HG02973 (cell line): ENCODE results near the gene KCNJ18.
"Not testable (repeated sequence)": the region's sequence is repeated elsewhere in the genome, so short reads cannot be mapped to it uniquely, and the experiment has no call there.

Experiments used
- ATAC-seq: cut with Tn5 transposase; IDR thresholded peaks from one replicate; pipeline ENCODE4 v1.9.1; 2021; ENCODE audit warnings: moderate library complexity; ENCODE audit not compliant: unreplicated experiment

KCNJ18 gene

GRCh38 chr17:21720566-21720965, 28.2 kb downstream of the KCNJ18 start:
- not testable (repeated sequence) for ATAC-seq

GRCh38 chr17:21722268-21722667, 29.9 kb downstream of the KCNJ18 start:
- ATAC-seq = not testable (repeated sequence)

DNA sequence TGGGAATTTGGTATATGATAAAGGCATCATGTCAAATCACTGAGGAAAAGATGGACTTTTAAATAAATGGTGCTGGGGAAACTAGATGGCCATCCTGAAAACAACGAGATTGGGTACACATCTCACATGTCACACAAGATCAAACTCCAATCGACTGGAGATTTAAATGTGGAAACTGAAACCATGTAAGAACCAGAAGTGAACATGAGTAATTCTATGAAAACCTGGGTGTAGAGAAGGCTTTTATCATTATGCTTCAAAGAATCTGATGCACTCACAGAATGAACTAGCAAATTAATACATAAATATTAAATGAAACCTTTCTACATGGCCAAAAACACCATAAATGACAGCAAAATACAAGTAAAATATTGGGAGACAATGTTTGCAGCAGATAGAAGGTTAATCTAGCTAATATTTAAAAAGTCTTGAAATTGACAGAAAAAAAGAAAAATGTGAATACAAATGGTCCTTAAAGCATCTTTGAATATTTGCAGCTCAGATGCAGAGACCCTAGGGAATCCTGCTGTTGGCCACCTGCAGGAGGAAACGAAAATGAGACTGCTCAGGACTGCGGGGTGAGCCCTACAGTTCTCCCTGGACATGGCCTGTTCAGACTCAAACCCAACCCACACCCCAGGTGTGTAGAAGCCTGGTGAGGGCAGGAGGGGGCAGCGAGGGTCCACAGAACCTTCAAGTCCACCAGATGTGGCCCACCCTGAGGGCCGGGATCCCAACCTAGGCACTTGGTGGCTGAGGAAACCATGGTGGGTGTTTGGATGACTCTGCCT, 32.1 kb downstream of the KCNJ18 start:
- not testable (repeated sequence) for ATAC-seq

DNA sequence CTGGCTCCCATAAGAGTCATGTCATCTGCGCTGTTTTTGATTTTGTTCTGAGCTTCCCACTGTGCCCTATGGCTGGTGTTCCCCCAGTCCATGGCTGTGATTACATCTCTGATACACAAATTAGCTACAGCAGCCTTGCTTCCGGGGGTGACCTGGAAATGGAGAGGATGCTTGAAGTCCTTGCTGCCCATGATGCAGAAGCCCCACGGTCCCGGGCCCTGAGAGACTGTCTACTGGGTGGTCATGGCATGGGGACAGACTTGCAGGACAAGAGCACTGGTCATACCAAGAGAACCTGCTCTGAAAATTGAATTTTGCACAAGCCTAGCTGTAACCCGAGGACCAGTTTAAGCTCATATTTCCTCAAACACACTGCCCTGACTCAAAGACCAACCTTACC, 38.8 kb downstream of the KCNJ18 start:
- ATAC-seq = not testable (repeated sequence)

DNA sequence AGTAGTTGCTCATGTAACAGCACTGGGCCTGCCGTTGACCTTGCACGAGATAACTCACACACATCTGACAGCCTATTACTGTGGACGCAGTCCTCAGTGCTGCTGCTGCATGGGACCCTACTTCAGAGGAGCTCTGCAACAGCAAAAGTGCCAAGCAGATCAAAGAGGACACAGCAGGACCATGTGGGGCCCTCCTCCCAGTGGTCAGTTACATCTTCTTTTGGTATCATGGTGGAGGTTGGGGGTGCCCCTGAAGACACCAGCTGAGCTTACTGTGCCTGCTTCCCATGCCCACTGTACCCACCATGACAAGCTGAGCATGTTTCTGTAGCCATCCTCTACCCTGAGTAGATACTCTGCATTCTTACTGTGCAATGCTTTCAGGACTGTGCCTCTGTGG, 41.6 kb downstream of the KCNJ18 start:
- ATAC-seq = not testable (repeated sequence)

- ATAC-seq = not testable (repeated sequence)
Observed at GRCh38 chr17:21735814-21736213, 43.5 kb downstream of the KCNJ18 start.

DNA sequence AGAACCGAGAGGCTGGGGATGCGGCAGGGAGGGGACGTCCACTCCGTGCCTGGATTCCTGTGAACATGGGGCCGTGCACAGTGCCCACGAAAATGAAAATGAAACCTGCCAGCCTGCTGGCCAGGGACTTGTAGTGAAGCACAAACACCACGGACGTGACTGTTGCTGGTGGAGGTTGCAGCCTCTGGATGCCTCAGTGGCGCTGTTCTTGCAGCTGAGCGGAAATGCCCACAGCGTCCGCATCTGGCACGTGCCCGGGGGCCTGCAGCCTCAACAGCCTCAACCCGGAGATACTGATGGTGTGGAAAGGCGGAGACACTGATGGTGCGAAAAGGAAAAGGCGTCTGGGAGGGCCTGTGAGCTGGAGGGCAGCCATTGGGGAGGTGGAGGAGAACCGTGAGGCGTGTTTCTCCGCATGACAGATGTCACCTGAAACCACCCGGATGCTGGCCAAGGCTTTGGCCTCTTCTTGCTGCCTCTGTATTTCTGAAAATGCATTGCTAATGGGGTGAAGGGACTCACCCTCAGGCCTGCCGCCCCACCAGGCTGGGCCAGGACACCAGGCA, 44.8 kb downstream of the KCNJ18 start:
- ATAC-seq = not testable (repeated sequence)

GRCh38 chr17:21738241-21738640, 45.9 kb downstream of the KCNJ18 start:
- not testable (repeated sequence) for ATAC-seq

DNA sequence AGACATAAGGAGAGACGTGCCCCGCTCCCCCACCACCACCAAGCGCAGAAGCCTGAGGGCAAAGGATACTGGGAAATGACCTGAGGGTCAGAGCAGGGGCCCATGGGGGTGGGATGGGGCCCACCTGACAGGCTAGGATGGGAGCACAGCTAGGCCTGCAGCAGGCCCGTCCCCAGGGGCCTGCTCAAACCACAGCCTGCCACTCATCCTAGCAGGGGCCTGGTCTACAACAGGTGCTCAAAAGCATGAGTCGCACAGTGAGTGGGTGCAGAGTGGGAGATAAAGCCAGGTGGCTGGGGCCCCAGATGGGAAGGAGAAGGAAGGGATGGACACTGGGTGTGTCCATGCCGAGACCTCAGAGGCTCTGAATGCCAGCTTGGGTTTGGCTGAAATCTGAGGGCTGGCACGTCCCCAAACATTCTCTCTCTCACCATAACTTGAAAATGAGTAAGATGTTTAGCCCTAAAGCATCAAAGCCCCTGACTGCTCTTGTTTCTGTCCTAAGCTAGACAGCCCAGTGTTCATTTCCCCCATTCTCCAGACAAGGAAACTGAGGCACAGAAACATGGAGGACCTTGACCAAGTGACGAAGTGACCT, 46.7 kb downstream of the KCNJ18 start:
- not testable (repeated sequence) for ATAC-seq

GRCh38 chr17:21739485-21739884, 47.2 kb downstream of the KCNJ18 start:
- not testable (repeated sequence) for ATAC-seq

GRCh38 chr17:21740836-21741235, 48.5 kb downstream of the KCNJ18 start:
- not testable (repeated sequence) for ATAC-seq

DNA sequence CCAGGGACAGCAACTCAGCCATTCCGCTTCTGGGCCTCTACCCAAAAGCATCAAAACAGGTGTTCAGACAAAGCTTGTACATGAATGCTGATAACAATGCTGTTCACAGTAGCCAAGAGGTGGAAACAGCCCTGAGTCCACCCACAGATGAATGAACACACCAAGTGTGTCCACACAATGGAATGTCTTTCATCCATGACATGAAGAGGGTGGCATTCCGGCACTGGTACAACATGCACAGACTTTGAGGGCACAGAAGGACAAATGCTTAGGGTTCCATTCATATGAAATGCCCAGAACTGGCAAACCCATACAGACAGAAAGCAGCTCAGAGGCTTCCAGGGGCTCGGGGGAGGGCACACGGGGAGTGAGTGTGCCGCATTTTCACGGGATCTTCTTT, 49.2 kb downstream of the KCNJ18 start:
- ATAC-seq = not testable (repeated sequence)

- no peak for ATAC-seq
Observed at GRCh38 chr17:21742326-21742725, 50.0 kb downstream of the KCNJ18 start.

- ATAC-seq = not testable (repeated sequence)
Observed at GRCh38 chr17:21744151-21744550, 51.8 kb downstream of the KCNJ18 start.

- ATAC-seq = not testable (repeated sequence)
Observed at GRCh38 chr17:21744621-21745020, 52.3 kb downstream of the KCNJ18 start.

- ATAC-seq = not testable (repeated sequence)
Observed at GRCh38 chr17:21745385-21746054, 53.2 kb downstream of the KCNJ18 start.

GRCh38 chr17:21746415-21746814, 54.1 kb downstream of the KCNJ18 start:
- ATAC-seq = not testable (repeated sequence)

DNA sequence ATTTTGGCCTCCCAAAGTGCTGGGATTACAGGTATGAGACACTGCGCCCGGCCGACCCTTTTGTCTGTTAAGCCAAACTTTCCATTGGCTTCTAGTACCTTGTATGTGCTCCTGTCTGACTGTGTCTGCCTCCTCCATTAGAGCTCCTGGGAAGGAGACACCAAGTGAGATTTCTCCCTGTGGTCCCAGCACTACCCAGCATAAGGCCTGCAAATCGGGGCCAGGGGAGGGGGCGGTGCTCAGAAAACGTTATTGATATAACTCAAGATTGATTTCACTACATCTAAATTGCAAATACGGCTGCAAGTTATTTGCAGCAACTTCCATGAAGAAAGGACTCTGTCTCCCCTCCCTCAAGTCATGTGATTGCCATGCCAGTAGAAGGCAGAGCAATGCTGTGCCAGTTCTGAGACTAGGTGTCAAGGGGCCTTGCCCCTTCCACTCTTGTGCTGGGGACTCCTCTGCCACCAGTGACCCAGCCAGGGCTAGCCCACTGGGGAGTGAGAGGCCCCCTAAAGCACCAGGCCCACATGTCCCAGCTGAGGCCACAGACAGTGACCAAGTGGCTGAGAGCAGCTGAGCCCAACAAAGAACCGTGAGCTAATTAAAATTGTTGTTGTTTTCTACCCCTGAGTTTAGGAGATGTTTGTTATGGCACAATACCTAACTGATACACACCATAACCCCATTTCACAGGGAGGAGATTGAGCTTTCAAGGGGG, 55.0 kb downstream of the KCNJ18 start:
- not testable (repeated sequence) for ATAC-seq

- ATAC-seq = not testable (repeated sequence)
Observed at GRCh38 chr17:21748686-21749085, 56.4 kb downstream of the KCNJ18 start.

- ATAC-seq = not testable (repeated sequence)
Observed at GRCh38 chr17:21749696-21750531, 57.6 kb downstream of the KCNJ18 start.
